ENCODE data around the gene CALHM1.

Gene CALHM1

GRCh38 chr10:103480521-103480920 is 21.8 kb upstream of the CALHM1 start:
- no peak overlapping the region for H3K4me3 ChIP-seq (ENCODE audit: low read length)
- H4K20me1 ChIP-seq (ENCODE audit: insufficient read depth, low read length), result no peaks in the 10 kb centered on the region
- H3K79me2 ChIP-seq (ENCODE audit: low read length), result no peaks in the 10 kb centered on the region
- no peaks in the 10 kb centered on the region for H3K9me2 ChIP-seq (replicated peaks; ENCODE audit: insufficient read depth, low read length)
- TF ChIP-seq EZH2 (optimal IDR thresholded peaks at IDR 0.05; ENCODE audit: low read depth, low read length), result no peak
- no peak for TF ChIP-seq EZH2phosphoT487 (IDR thresholded peaks at IDR 0.05; ENCODE audit: low read length)
- TF ChIP-seq CTCF (IDR thresholded peaks at IDR 0.05; ENCODE audit: low read length), result no peak
- H3K9ac ChIP-seq (ENCODE audit: low read length), result no peak overlapping the region
- H3K27ac ChIP-seq (ENCODE audit: low read length), result no peak overlapping the region
- H2AFZ ChIP-seq (ENCODE audit: low read length), result no peak overlapping the region
- no peak overlapping the region for H3K4me2 ChIP-seq (ENCODE audit: low read depth, low read length)
- DNase-seq, result no peak
- no peaks in the 10 kb centered on the region for H3K27me3 ChIP-seq (replicated peaks; ENCODE audit: insufficient read depth, low read length)
- H3K4me1 ChIP-seq (ENCODE audit: low read length), result peaks cover 9% of the 10 kb centered on the region
- peaks cover 2% of the 10 kb centered on the region; the same call in 1 of the 2 replicates for H3F3A ChIP-seq (ENCODE audit: insufficient read depth, low read length)
- H3K36me3 ChIP-seq (replicated peaks; ENCODE audit: insufficient read depth, low read length), result no peaks in the 10 kb centered on the region
- no peaks in the 10 kb centered on the region for H3K9me3 ChIP-seq (replicated peaks; ENCODE audit: insufficient read depth, low read length)

GRCh38 chr10:103479135-103479534 is 20.4 kb upstream of the CALHM1 start, which contains the start of gene CALHM3:
Gene CALHM3 (minus strand): TSS chr10:103479240. CDS start chr10:103479032, 208 bp downstream.
- no peaks in the 10 kb centered on the region for H3K36me3 ChIP-seq (replicated peaks; ENCODE audit: insufficient read depth, low read length)
- no peak within 1 kb of the TSS for H3K4me3 ChIP-seq (ENCODE audit: low read length)
- no peak within 1 kb of the TSS for H3K27ac ChIP-seq (ENCODE audit: low read length)
- no peaks in the 10 kb centered on the region for H3K79me2 ChIP-seq (ENCODE audit: low read length)
- H3K9ac ChIP-seq (ENCODE audit: low read length), result no peak within 1 kb of the TSS
- H3K4me2 ChIP-seq (ENCODE audit: low read depth, low read length), result no peak within 1 kb of the TSS
- no peaks in the 10 kb centered on the region for H3F3A ChIP-seq (ENCODE audit: insufficient read depth, low read length)
- no peaks in the 10 kb centered on the region for H4K20me1 ChIP-seq (ENCODE audit: insufficient read depth, low read length)
- no peak within 1 kb of the TSS for H2AFZ ChIP-seq (ENCODE audit: low read length)
- DNase-seq, result no peak
- H3K9me3 ChIP-seq (replicated peaks; ENCODE audit: insufficient read depth, low read length), result no peaks in the 10 kb centered on the region
- no peak for TF ChIP-seq EZH2 (optimal IDR thresholded peaks at IDR 0.05; ENCODE audit: low read depth, low read length)
- TF ChIP-seq CTCF (IDR thresholded peaks at IDR 0.05; ENCODE audit: low read length), result no peak
- TF ChIP-seq EZH2phosphoT487 (IDR thresholded peaks at IDR 0.05; ENCODE audit: low read length), result no peak
- peaks cover 9% of the 10 kb centered on the region for H3K4me1 ChIP-seq (ENCODE audit: low read length)
- no peaks in the 10 kb centered on the region for H3K27me3 ChIP-seq (replicated peaks; ENCODE audit: insufficient read depth, low read length)
- no peaks in the 10 kb centered on the region for H3K9me2 ChIP-seq (replicated peaks; ENCODE audit: insufficient read depth, low read length)

- no peaks in the 10 kb centered on the region for H3K9me2 ChIP-seq (replicated peaks; ENCODE audit: insufficient read depth, low read length)
- no peaks in the 10 kb centered on the region for H3K27me3 ChIP-seq (replicated peaks; ENCODE audit: insufficient read depth, low read length)
- no peaks in the 10 kb centered on the region for H3K79me2 ChIP-seq (ENCODE audit: low read length)
- H4K20me1 ChIP-seq (ENCODE audit: insufficient read depth, low read length), result no peaks in the 10 kb centered on the region
- no peak overlapping the region for H3K4me3 ChIP-seq (ENCODE audit: low read length)
- H3K27ac ChIP-seq (ENCODE audit: low read length), result no peak overlapping the region
- no peaks in the 10 kb centered on the region for H3K9me3 ChIP-seq (replicated peaks; ENCODE audit: insufficient read depth, low read length)
- TF ChIP-seq CTCF (IDR thresholded peaks at IDR 0.05; ENCODE audit: low read length) (no peak), EZH2phosphoT487 (IDR thresholded peaks at IDR 0.05; ENCODE audit: low read length) (no peak), EZH2 (optimal IDR thresholded peaks at IDR 0.05; ENCODE audit: low read depth, low read length) (no peak)
- no peaks in the 10 kb centered on the region for H3K36me3 ChIP-seq (replicated peaks; ENCODE audit: insufficient read depth, low read length)
- no peak overlapping the region for H3K9ac ChIP-seq (ENCODE audit: low read length)
- H3K4me1 ChIP-seq (ENCODE audit: low read length), result peaks cover 9% of the 10 kb centered on the region
- no peak for DNase-seq
- H2AFZ ChIP-seq (ENCODE audit: low read length), result no peak overlapping the region
- H3F3A ChIP-seq (ENCODE audit: insufficient read depth, low read length), result no peaks in the 10 kb centered on the region
- no peak overlapping the region for H3K4me2 ChIP-seq (ENCODE audit: low read depth, low read length)
These were observed 20.0 kb upstream of the CALHM1 start for GRCh38 chr10:103478671-103479070.
